Fibroblast of peridontal ligament (primary cell): ENCODE measurements around the gene TMEM176B.

Source experiments
- DNase-seq: peaks from one replicate; pipeline ENCODE4 v3.0.0-alpha.2; 2010; ENCODE audit errors: extremely low read depth

The TMEM176B gene

DNA sequence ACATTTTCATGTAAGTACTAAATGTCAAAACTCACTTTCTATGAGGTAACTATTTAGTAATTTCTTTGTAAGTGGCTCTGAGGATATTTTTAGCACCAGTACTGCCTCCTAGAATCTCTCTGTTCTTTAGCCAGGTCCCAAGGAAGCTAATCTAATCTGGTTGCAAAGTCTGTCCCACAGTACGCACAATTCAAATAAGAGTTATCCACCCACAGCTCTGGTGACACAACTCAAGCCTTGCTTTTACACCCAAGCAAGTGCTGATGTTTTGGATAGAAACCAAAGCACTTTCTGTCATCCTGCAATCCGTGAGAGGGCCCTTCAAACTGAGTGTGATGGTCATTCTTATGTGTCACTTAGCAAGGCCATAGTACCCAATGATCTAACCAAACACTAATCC, 48.5 kb downstream of the TMEM176B start:
- no peak for DNase-seq

GRCh38 chr7:150748376-150748775, 51.8 kb downstream of the TMEM176B start:
- DNase-seq = no peak

DNA sequence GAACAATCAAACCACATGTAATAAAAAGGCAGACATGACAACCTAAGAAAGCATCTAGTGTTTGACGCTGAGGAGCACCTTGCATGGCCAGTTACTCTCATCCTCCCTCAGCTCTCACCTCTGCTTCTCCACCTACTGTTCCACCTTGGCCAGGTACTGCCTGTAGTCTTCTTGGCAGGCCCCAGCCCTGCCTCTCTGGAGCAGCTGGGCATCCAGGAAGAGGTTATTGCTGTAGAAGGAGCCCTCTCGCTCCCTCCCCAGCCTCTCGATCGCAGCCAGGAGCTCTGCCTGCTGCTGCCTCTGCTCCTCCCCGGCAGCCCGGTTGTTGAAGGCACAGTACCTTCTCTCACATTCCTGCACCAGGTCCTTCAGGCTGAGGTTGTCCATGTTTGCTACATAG, 53.2 kb downstream of the TMEM176B start:
- DNase-seq = no peak

DNA sequence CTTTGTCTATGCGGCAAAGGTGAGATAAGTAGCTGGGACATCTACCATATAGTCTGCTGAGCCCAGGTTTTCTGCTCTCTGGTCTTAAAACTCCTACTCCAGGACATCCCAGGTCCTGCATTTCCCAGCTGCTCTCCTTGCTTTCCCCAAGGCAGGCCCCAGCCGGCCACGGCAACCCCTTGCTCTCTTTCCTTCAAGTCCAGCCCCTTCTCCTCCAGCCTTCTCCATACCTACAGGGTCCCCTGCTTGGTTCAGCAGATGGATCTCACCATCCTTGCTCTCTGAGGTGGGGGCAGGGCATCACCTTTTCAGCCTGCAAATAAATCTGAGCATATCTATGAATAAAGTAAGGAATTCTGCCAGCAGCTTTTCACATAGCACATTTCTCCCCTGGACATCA, 54.3 kb downstream of the TMEM176B start:
- no peak for DNase-seq

- no peak for DNase-seq
These were observed 55.1 kb downstream of the TMEM176B start for GRCh38 chr7:150745086-150745485.

DNA sequence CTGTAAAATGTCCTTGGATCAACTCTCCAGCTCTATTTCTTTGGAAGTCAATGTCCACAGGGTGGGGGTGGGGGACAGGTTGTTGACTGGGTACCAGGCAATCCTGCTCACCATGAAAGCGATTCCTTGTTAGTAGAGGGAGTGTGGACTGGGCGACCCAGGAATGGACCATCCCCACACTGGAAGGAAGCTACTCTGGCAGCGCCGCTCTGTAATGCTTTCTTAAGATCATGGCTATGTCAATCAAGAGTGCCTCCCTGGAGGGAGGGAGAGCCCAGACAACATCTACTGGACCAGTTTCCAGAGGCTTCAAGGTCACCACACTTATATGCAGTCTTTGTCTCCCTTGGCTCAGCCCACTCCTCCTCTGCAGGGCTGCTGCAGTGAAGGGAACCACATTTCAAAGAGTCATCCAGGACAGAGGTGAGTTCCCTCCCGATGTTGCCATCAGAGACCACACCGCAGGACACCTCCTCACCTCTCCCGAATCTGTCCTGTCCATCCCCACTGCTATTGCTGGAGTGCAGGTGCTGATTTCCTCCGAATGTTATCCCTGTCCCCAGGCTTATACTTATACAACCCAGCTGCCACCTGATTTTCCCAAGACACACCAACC, 56.0 kb downstream of the TMEM176B start:
- no peak for DNase-seq

- no peak for DNase-seq
These were observed 57.7 kb downstream of the TMEM176B start for GRCh38 chr7:150742286-150742968.
